ENCODE measurements around the gene RING1. TPM values are rescaled to one million over a fixed set of nuclear protein-coding genes. Genes with fewer than 3 reads are reported as not detected.

The RING1 gene
- 17.1 and 26.6 TPM in 2 replicates for total RNA-seq

- peak in 1 of 2 donors; percentile 81 for DNase-seq (ENCODE audit: low read depth in 2 of 2)
Observed at GRCh38 chr6:33208091-33208967, at the start of gene RING1. Gene RING1 (plus strand): TSS chr6:33208500. CDS start chr6:33208823, 323 bp downstream.

- DNase-seq (ENCODE audit: low read depth in 2 of 2) = no peak
Observed at GRCh38 chr6:33160096-33160495, 48.2 kb upstream of the RING1 start.

- DNase-seq (ENCODE audit: low read depth in 2 of 2) = no peak
Observed at GRCh38 chr6:33160728-33161344, 47.5 kb upstream of the RING1 start.

DNA sequence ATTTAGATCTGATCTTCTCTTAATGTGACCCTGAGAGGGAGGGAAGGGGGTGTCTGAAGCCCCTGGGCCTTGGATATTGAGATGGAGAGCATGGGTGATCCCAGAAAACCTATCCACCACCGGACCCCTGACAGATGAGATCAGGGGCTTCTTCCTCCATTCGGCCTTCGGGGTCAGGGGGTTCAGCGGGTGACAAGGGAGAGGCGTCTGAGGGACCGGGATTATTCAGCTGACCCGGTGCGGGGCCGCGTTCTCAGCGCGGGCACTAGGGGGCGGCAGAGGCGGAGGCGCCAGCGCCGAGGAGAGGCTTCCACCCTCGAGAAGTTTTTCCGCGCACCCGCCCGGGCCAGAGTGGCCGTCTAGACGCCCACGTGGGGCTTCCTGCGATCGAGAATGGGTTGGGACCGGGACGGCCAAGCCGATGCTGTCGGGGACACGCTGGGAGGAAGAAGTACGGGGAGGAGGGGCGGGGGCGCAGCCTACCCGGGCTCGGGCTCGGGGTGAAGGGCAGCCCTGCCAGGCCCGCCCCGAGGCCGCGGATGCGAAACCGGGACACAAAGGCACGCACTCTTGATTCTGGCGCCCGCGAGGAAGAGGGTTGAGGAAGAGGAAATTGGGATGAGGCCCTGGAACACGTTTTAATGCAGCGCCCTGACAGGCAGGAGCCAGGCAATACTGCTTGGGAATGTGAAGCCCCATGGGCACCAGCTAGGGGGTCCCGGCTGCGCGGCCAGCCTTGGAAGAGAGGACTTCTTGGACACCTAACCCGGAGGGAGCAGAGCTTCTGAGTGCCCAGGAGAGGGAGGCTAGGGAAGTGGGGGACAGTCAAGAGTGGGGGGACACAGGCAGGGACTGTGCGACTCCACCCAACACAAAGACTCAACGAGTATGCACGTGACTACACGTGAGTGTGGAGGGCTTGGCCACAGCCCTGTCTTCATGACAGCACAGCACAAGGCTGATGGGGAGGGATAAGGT is 46.7 kb upstream of the RING1 start:
- peak; percentile 6 to 56 for DNase-seq (ENCODE audit: low read depth in 2 of 2)

- no peak for DNase-seq (ENCODE audit: low read depth in 2 of 2)
Observed at GRCh38 chr6:33163540-33163939, 44.8 kb upstream of the RING1 start.

- no peak for DNase-seq (ENCODE audit: low read depth in 2 of 2)
Observed at GRCh38 chr6:33164176-33164575, 44.1 kb upstream of the RING1 start.

- DNase-seq (ENCODE audit: low read depth in 2 of 2) = no peak
Observed at GRCh38 chr6:33164665-33165373, 43.5 kb upstream of the RING1 start.

- no peak for DNase-seq (ENCODE audit: low read depth in 2 of 2)
Observed at GRCh38 chr6:33165581-33166258, 42.6 kb upstream of the RING1 start.

DNA sequence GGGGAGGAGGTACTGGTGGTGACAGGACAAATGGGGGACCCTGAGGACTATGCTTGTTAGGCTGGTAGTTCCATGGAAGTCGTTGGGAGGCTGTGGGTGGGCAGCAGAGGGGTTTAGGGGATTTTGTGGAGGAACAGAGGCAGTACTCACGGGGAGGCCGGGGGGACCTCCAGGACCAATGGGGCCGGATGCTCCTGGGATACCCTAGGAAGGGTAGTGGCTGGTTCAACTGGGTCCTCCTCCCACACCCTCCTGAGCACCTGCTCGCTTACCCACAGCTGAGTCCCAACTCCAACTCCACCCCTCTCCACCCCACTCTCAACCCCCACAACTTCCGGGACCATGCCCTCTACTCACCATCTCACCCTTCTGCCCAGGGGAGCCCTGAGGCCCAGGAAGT is 41.9 kb upstream of the RING1 start:
- no peak for DNase-seq (ENCODE audit: low read depth in 2 of 2)

DNA sequence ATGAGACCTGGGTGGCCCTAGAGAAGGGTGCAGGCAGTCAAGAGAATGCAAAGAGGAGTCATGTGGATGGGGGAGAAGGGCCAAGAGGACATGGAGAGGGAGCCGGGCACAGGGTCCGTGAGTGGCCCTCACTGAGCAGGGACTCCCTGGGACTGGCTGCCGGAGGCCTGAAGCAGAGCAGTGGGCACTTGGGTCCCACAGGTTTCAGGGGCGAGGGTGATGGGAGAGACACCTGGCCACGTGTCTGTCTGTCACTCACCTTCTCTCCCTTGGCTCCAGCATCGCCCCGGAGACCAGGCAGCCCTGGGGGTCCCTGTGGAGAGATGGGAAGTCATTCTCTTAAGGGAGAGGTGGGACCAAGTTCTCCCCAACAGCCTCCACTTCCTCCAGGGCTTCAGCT is 41.5 kb upstream of the RING1 start:
- DNase-seq (ENCODE audit: low read depth in 2 of 2) = no peak

DNA sequence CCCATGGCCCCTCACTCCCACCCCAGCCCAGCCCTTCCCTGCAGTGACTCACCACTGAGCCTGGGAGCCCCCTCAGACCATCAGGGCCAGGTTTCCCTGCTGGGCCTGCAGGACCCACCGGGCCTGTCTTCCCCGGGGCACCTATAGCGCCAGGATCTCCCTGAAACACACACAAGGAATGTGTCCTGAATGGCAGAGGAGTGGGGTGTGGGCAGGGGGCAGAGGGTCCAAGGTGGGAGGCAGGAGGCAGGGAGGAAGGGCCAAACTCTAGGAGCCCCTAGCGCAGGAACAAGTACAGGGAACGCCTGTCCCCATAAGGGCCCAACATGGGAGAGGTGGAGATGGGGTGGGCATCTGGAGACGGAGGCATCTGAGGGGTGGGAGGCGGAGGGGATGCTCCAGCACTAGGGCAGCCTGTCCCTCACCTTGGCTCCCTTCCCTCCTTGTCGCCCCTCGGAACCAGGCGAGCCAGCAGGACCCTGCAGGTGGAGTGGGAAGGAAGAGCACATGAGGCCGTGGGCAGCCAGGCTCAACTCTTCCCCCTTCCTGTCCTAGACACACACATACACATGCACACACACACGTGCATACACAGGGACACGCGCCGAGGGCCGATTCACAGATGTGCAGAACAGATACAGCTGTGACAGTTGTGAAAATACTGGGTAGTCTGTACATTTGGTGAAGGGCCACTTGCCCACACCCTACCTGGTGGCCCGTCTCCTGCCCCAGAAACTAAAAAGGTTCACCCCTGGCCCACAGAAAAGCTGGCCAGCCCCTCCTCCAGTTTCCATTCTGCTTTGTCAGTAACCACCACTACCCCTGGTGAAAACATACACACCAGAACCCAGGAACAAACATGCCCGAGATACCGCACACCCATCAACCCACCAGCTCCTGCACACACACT is 40.7 kb upstream of the RING1 start:
- no peak for DNase-seq (ENCODE audit: low read depth in 2 of 2)

- DNase-seq (ENCODE audit: low read depth in 2 of 2) = no peak
Observed at GRCh38 chr6:33168284-33168601, 40.1 kb upstream of the RING1 start.

DNA sequence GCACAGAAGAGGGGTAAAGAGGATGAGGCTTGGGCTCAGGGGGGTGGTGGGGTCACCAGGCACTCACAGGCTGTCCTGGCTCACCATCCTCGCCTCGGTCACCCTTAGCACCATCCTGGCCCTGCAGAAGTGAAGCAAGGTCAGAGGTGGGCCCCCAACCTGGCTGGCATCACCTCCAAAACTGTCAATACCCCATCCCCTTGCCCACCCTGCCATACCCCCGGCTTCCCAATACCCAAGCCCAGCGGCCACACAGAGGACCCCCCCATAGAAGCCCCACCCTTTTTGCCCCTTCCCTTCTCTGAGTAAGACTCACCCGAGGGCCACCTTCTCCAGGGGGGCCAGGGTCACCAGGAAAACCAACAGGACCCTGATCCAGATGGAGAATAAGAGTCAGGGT is 39.7 kb upstream of the RING1 start:
- no peak for DNase-seq (ENCODE audit: low read depth in 2 of 2)

DNA sequence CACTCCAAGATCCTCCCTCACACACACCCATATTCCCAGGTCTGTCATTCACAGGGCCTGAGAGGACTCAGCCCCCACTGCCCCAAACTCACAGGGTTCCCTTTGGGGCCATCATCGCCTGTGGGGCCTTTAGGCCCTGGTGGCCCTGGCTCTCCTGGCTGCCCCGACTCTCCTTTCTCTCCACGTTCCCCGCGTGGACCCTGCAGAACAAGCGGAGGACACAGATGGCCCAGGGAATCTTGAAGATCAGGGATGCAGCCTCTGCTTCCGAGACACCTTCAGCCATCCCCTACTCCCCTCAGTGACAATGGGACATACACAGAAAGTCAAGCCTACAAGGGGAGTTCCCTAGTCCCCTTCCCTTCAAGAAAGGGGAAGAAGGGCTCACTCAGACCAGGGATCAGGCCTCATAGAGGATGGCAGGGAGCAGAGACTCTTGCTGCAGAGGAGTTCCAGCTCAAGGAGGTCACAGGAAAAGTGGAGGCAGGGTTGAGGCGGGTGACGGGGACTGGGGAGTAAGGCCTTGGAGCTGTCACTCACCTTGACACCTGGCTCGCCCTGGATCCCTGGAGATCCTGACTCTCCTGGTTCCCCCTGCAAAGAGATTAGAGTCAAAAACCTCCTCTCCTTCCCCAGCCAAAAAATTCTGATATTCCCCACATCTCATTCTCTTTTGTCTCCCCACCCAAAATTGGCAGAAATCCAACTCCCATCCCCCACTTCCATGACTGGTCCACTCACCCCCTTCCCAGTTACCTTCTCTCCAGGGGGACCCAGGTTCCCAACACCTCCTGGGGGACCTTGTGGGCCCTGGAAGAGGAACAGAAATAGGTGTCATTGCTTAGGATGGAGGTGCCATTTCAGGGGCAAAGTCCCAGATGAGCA is 38.8 kb upstream of the RING1 start:
- no peak for DNase-seq (ENCODE audit: low read depth in 2 of 2)

DNA sequence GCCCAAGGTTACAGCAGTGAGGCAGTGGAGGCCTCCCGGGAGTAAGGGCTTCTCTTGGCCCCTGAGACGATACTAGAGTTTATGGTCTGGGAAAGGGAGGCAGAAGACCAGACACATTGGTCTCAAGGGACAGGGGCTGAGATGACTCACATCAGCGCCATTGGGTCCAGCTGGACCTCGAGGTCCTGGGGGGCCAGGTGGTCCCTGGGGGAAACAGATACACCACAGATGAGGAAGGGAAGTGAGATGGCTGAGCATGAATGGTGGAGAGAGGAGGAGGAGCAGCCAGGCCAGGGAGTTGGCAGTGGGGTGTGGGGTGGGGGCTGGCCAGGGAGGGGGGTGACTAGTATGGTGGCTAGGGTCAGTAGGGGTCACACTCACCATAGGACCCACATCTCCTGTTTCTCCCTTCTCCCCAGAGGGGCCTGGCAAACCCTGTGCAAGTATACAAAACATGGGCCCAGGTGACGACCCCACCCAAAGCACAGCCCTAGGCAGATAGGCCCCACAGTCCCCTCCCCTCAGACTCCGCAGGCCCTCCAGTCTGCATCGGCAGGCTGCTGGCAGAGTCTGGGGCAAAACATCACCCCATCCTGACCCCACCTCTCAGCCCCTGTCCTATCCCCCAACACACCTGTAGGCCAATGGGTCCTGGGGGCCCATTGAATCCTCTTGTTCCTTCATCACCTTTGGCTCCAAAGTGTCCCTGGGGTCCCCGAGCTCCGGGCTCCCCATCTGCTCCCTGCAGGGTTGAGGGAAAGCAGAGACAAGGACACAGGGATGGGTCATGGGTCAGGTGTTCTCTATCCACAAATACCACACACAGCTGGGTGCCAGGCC is 37.9 kb upstream of the RING1 start:
- no peak for DNase-seq (ENCODE audit: low read depth in 2 of 2)

GRCh38 chr6:33171016-33171879 is 37.1 kb upstream of the RING1 start:
- DNase-seq (ENCODE audit: low read depth in 2 of 2) = no peak
